Neural cell (in vitro differentiated cells): ENCODE measurements around the gene HDAC4. TPM values are rescaled to one million over a fixed set of nuclear protein-coding genes. Genes with fewer than 3 reads are reported as not detected.

ENCODE experiments used
- H2AFZ ChIP-seq: fragments of 200-600, 300-800 bp; sonication (generic), shearing (Covaris generic); 2 replicates; pipeline ENCODE4 v1.6.0; 2014; ENCODE audit warnings: low read depth, mild to moderate bottlenecking, antibody characterized with exemption, low read length, moderate library complexity
- H3F3A ChIP-seq: fragments of 200-600 bp; shearing (Covaris generic); 2 replicates; pipeline ENCODE4 v1.6.1; 2016; ENCODE audit warnings: mild to moderate bottlenecking, moderate library complexity, mixed read lengths, antibody characterized with exemption, low read length; ENCODE audit not compliant: insufficient read depth, poor library complexity, severe bottlenecking
- H3K27ac ChIP-seq: fragments of 200-600, 300-800 bp; sonication (generic), shearing (Covaris generic); 2 replicates; pipeline ENCODE4 v1.5.1; 2014; ENCODE audit warnings: mild to moderate bottlenecking, low read length, moderate library complexity
- H3K27me3 ChIP-seq: fragments of 300-800, 200-600 bp; sonication (generic), shearing (Covaris generic); 2 replicates; pipeline ENCODE4 v1.6.0; 2014; ENCODE audit warnings: mild to moderate bottlenecking, low read depth, low read length, moderate library complexity; ENCODE audit not compliant: insufficient read depth
- H3K36me3 ChIP-seq: fragments of 300-800, 200-600 bp; sonication (generic), shearing (Covaris generic); 2 replicates; pipeline ENCODE4 v1.5.1; 2014; ENCODE audit warnings: mild to moderate bottlenecking, antibody characterized with exemption, low read length, moderate library complexity; ENCODE audit not compliant: insufficient read depth
- H3K4me2 ChIP-seq: fragments of 300-800, 200-600 bp; sonication (generic), shearing (Covaris generic); 2 replicates; pipeline ENCODE4 v1.6.0; 2014; ENCODE audit warnings: mild to moderate bottlenecking, low read length
- H3K4me3 ChIP-seq: fragments of 300-800, 200-600 bp; sonication (generic), shearing (Covaris generic); 2 replicates; pipeline ENCODE4 v1.5.1; 2014; ENCODE audit warnings: mild to moderate bottlenecking, low read length, moderate library complexity
- H3K79me2 ChIP-seq: fragments of 200-600 bp; shearing (Covaris generic); replicated peaks from 2 replicates; pipeline ENCODE4 v1.6.0; 2014; ENCODE audit warnings: mild to moderate bottlenecking, low read length, moderate library complexity; ENCODE audit not compliant: insufficient read depth
- H3K9ac ChIP-seq: fragments of 300-800, 200-600 bp; sonication (generic), shearing (Covaris generic); 2 replicates; pipeline ENCODE4 v1.6.1; 2016; ENCODE audit warnings: mild to moderate bottlenecking, low read length, mixed read lengths
- H3K9me2 ChIP-seq: fragments of 200-600 bp; shearing (Covaris generic); 2 replicates; pipeline ENCODE4 v1.6.1; 2016; ENCODE audit warnings: mild to moderate bottlenecking, low read length, mixed read lengths; ENCODE audit not compliant: insufficient read depth
- H3K9me3 ChIP-seq: fragments of 200-600, 300-800 bp; sonication (generic), shearing (Covaris generic); 2 replicates; pipeline ENCODE4 v1.6.1; 2016; ENCODE audit warnings: mild to moderate bottlenecking, mixed run types, low read length, moderate library complexity, mixed read lengths
- H4K20me1 ChIP-seq: fragments of 200-600 bp; shearing (Covaris generic); 2 replicates; pipeline ENCODE4 v1.6.1; 2016; ENCODE audit warnings: mild to moderate bottlenecking, mixed run types; ENCODE audit not compliant: insufficient read depth
- EP300 ChIP-seq: fragments of 450-650 bp; conservative IDR thresholded peaks from 2 replicates; pipeline ENCODE4 v1.6.1; 2014; ENCODE audit warnings: antibody characterized with exemption, mild to moderate bottlenecking, moderate library complexity; ENCODE audit not compliant: poor library complexity, severe bottlenecking
- EZH2 ChIP-seq: fragments of 200-600, 300-800 bp; shearing (Covaris generic), sonication (generic); IDR thresholded peaks from 2 replicates; pipeline ENCODE4 v1.6.1; 2014; ENCODE audit warnings: antibody characterized with exemption, low read length, borderline replicate concordance, mild to moderate bottlenecking; ENCODE audit not compliant: insufficient read depth, poor library complexity, severe bottlenecking
- MXI1 ChIP-seq: fragments of 450-650 bp; conservative IDR thresholded peaks from 2 replicates; pipeline ENCODE4 v1.6.1; 2014; ENCODE audit warnings: antibody characterized with exemption, mild to moderate bottlenecking; ENCODE audit not compliant: poor library complexity, severe bottlenecking
- POLR2AphosphoS5 ChIP-seq: IDR thresholded peaks from 2 replicates; pipeline ENCODE4 v1.6.1; 2012
- RAD21 ChIP-seq: fragments of 450-650 bp; conservative IDR thresholded peaks from 2 replicates; pipeline ENCODE4 v1.6.1; 2014; ENCODE audit warnings: antibody characterized with exemption, mild to moderate bottlenecking, moderate library complexity
- SMC3 ChIP-seq: fragments of 450-650 bp; conservative IDR thresholded peaks from 2 replicates; pipeline ENCODE4 v1.6.1; 2014; ENCODE audit warnings: antibody characterized with exemption, mild to moderate bottlenecking, moderate library complexity; ENCODE audit not compliant: poor library complexity
- TAF1 ChIP-seq: IDR thresholded peaks from 2 replicates; pipeline ENCODE4 v1.6.1; 2012; ENCODE audit warnings: low read depth
- polyA plus RNA-seq: library from polyadenylated mRNA; depleted of rRNA; stranded (reverse); fragments of >200 nt; gene quantifications from 2 replicates; pipeline ENCODE4 v1.2.3, GENCODE V29; 2014
- TF ChIP-seq, protein P1 (sequence below): fragments of 450-650 bp; IDR thresholded peaks from 2 replicates; pipeline ENCODE4 v1.5.1; 2014; ENCODE audit warnings: antibody characterized with exemption, mild to moderate bottlenecking, moderate library complexity; ENCODE audit not compliant: poor library complexity, severe bottlenecking
- TF ChIP-seq, protein P2 (sequence below): IDR thresholded peaks from 2 replicates; pipeline ENCODE4 v1.6.1; 2012; ENCODE audit warnings: borderline replicate concordance

HDAC4 gene
- polyA plus RNA-seq, 1 donor from 2014 or later: 3.4 TPM

DNA sequence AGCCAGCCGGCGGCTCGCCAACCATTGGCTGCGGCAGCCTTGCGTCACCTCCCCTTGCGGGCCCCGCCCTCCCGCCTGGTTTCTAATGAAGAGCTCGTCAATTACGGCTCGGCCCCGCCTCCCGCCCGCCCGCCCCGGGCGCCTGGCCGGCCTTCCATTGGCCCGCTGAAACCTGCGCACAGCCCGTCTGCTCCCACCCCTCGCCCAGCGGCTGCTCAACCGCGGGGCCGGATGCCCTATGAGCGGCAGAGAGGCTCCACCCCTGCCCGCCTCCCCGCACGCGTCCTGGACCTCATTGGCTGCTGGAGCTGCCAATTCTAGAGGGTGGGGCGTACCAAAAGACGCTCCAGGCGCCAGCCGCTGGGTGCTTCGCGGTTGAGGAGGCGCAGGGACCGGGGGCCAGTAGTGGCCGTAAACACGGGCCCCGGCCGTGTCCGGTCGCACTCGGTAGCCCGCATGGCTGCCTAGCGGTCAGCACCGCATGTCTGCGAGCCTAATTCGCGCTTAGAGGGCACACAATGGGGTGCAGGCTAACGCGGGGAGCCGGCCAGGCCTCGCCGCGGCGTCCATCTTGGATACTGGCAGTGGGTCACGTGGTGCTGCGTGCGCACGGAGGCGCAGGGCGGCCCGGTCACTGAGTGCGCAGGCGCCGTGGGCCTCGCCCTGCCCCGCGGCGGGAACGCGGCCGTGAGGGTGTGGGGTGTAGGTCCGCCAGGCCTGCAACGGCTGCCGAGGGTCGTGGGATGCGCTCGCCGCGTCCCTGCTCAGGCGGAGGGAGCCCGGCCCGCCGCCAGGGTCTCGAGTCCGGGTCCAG, 454 bp upstream of the HDAC4 start:
- peak overlapping the region; percentile 96 for H3K4me3 ChIP-seq
- H3K9me3 ChIP-seq: no peaks in the 10 kb centered on the region
- TF ChIP-seq, protein P1, sequence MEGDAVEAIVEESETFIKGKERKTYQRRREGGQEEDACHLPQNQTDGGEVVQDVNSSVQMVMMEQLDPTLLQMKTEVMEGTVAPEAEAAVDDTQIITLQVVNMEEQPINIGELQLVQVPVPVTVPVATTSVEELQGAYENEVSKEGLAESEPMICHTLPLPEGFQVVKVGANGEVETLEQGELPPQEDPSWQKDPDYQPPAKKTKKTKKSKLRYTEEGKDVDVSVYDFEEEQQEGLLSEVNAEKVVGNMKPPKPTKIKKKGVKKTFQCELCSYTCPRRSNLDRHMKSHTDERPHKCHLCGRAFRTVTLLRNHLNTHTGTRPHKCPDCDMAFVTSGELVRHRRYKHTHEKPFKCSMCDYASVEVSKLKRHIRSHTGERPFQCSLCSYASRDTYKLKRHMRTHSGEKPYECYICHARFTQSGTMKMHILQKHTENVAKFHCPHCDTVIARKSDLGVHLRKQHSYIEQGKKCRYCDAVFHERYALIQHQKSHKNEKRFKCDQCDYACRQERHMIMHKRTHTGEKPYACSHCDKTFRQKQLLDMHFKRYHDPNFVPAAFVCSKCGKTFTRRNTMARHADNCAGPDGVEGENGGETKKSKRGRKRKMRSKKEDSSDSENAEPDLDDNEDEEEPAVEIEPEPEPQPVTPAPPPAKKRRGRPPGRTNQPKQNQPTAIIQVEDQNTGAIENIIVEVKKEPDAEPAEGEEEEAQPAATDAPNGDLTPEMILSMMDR: no peak
- TF ChIP-seq, protein P2, sequence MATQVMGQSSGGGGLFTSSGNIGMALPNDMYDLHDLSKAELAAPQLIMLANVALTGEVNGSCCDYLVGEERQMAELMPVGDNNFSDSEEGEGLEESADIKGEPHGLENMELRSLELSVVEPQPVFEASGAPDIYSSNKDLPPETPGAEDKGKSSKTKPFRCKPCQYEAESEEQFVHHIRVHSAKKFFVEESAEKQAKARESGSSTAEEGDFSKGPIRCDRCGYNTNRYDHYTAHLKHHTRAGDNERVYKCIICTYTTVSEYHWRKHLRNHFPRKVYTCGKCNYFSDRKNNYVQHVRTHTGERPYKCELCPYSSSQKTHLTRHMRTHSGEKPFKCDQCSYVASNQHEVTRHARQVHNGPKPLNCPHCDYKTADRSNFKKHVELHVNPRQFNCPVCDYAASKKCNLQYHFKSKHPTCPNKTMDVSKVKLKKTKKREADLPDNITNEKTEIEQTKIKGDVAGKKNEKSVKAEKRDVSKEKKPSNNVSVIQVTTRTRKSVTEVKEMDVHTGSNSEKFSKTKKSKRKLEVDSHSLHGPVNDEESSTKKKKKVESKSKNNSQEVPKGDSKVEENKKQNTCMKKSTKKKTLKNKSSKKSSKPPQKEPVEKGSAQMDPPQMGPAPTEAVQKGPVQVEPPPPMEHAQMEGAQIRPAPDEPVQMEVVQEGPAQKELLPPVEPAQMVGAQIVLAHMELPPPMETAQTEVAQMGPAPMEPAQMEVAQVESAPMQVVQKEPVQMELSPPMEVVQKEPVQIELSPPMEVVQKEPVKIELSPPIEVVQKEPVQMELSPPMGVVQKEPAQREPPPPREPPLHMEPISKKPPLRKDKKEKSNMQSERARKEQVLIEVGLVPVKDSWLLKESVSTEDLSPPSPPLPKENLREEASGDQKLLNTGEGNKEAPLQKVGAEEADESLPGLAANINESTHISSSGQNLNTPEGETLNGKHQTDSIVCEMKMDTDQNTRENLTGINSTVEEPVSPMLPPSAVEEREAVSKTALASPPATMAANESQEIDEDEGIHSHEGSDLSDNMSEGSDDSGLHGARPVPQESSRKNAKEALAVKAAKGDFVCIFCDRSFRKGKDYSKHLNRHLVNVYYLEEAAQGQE: peak; percentile 96
- no peak for TF ChIP-seq EZH2
- peak; percentile 84 for TF ChIP-seq MXI1
- no peak for TF ChIP-seq SMC3
- no peak for TF ChIP-seq RAD21
- TF ChIP-seq TAF1: peak; percentile 95
- TF ChIP-seq POLR2AphosphoS5: peak; percentile 96
- TF ChIP-seq EP300: peak; percentile 80
- H3K27ac ChIP-seq: peak overlapping the region; percentile 99
- peak overlapping the region; percentile 99 for H3K9ac ChIP-seq
- H3K4me2 ChIP-seq: peak overlapping the region; percentile 71
- H3K79me2 ChIP-seq: peaks cover 26% of the 10 kb centered on the region
- H2AFZ ChIP-seq: peak overlapping the region; percentile 71
- H3K36me3 ChIP-seq: no peaks in the 10 kb centered on the region
- H3F3A ChIP-seq: peaks cover 7% of the 10 kb centered on the region
- no peaks in the 10 kb centered on the region for H3K27me3 ChIP-seq
- H3K9me2 ChIP-seq: no peaks in the 10 kb centered on the region
- no peaks in the 10 kb centered on the region for H4K20me1 ChIP-seq

DNA sequence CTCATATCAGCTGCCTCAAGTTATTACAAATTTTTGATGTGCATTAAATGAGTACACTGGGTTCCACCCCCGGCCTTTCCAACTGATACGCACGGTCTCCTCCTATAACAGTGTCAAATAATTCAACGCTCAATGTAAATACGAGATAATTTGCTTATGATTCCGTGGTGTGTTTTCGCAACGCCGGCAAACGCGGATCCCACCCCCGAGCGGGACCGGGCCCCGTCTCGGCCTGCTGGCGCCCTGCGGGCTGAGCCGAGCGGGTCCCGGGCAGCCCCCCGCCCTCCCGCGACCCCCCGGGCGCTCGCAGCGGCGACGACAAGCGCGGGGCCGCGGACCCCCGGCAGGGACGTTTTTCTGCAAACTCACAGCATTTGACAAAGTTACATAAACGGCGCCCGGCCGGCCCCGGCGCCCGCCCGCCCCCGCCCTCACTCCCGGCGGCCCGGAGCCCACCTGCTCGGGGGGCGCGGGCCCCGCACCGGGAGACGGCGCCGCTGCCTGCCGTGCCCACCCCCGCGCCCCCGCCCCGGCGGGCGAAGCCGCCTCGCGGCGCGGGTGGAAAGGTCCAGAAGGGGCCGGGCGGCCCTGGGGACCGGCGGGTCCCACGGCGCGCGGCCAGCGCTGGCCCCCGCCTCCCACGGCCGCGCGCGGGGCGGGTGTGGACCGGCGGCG, 762 bp downstream of the HDAC4 start:
- Histone ChIP-seq H3K79me2 (peaks cover 38% of the 10 kb centered on the region), H4K20me1 (no peaks in the 10 kb centered on the region), H3K9ac (peak overlapping the region; percentile 59), H3F3A (peaks cover 7% of the 10 kb centered on the region), H3K4me2 (peak overlapping the region; percentile 91), H3K27ac (peak overlapping the region; percentile 24), H3K4me3 (peak overlapping the region; percentile 72), H2AFZ (no peak overlapping the region), H3K9me2 (no peaks in the 10 kb centered on the region), H3K9me3 (no peaks in the 10 kb centered on the region), H3K36me3 (no peaks in the 10 kb centered on the region), H3K27me3 (no peaks in the 10 kb centered on the region)
- TF ChIP-seq, protein P1: no peak
- TF ChIP-seq SMC3: peak; percentile 45
- TF ChIP-seq, protein P2: no peak
- no peak for TF ChIP-seq EZH2
- TF ChIP-seq RAD21: no peak
- no peak for TF ChIP-seq EP300
